GM19240 (cell line): ENCODE data around the gene MEMO1.
A peak's percentile ranks its signal among the peaks of the same experiment; 100 is the strongest.
"Not testable (repeated sequence)": the region's sequence is repeated elsewhere in the genome, so short reads cannot be mapped to it uniquely, and the experiment has no call there.

Experiments
- DNase-seq: peaks from one replicate; pipeline ENCODE4 v3.0.0; 2011; ENCODE audit warnings: low spot score; ENCODE audit not compliant: insufficient read length

Gene MEMO1

GRCh38 chr2:32010670-32011484 lies at the start of gene MEMO1:
Gene MEMO1, minus strand, starts transcription at chr2:32011008. Its CDS starts 761 bp downstream, at chr2:32010247.
- DNase-seq: peak; percentile 90

GRCh38 chr2:32060266-32060665 lies 49.5 kb upstream of the MEMO1 start:
- DNase-seq: no peak

- DNase-seq: no peak
Measured at GRCh38 chr2:32058130-32058529, 47.3 kb upstream of the MEMO1 start.

GRCh38 chr2:32054583-32054982 lies 43.8 kb upstream of the MEMO1 start:
- not testable (repeated sequence) for DNase-seq

GRCh38 chr2:32051836-32052439 lies 41.1 kb upstream of the MEMO1 start:
- no peak for DNase-seq

GRCh38 chr2:32043561-32043960 lies 32.8 kb upstream of the MEMO1 start:
- DNase-seq: no peak

- peak; percentile 76 for DNase-seq
Measured at GRCh38 chr2:32039447-32040219, 28.8 kb upstream of the MEMO1 start, which contains the start of gene DPY30. Gene DPY30, minus strand, starts transcription at chr2:32039805. Its CDS starts 349 bp downstream, at chr2:32039456.

GRCh38 chr2:32034198-32034887 lies 23.5 kb upstream of the MEMO1 start:
- DNase-seq: not testable (repeated sequence)

- DNase-seq: not testable (repeated sequence)
Measured at GRCh38 chr2:32018789-32019482, 8.1 kb upstream of the MEMO1 start.

GRCh38 chr2:32012872-32013271 lies 2.1 kb upstream of the MEMO1 start:
- no peak for DNase-seq

GRCh38 chr2:32011485-32011960 lies 715 bp upstream of the MEMO1 start:
- no peak for DNase-seq

GRCh38 chr2:32010280-32010669 lies 533 bp downstream of the MEMO1 start:
- not testable (repeated sequence) for DNase-seq

- DNase-seq: peak; percentile 31
Measured at GRCh38 chr2:32009516-32010256, 1.1 kb downstream of the MEMO1 start.

- no peak for DNase-seq
Measured at GRCh38 chr2:32008805-32009515, 1.8 kb downstream of the MEMO1 start.

GRCh38 chr2:32007121-32007391 lies 3.8 kb downstream of the MEMO1 start:
- DNase-seq: no peak

GRCh38 chr2:32005371-32005976 lies 5.3 kb downstream of the MEMO1 start:
- DNase-seq: no peak

- DNase-seq: no peak
Measured at GRCh38 chr2:32003791-32004190, 7.0 kb downstream of the MEMO1 start.

GRCh38 chr2:32002406-32002805 lies 8.4 kb downstream of the MEMO1 start:
- no peak for DNase-seq

- DNase-seq: no peak
Measured at GRCh38 chr2:31999438-31999837, 11.4 kb downstream of the MEMO1 start.
